NOMO-1 treated with DMSO at 0.1 percent for 48 hours (cell line): ENCODE measurements around the gene PIGK.
"Not testable (repeated sequence)": the region's sequence is repeated elsewhere in the genome, so short reads cannot be mapped to it uniquely, and the experiment has no call there.

Source experiments
- DNase-seq: peaks from one replicate; lab custom pipeline; 2025; ENCODE audit not compliant: unreplicated experiment; lab: John Stamatoyannopoulos, UW

PIGK gene

DNA sequence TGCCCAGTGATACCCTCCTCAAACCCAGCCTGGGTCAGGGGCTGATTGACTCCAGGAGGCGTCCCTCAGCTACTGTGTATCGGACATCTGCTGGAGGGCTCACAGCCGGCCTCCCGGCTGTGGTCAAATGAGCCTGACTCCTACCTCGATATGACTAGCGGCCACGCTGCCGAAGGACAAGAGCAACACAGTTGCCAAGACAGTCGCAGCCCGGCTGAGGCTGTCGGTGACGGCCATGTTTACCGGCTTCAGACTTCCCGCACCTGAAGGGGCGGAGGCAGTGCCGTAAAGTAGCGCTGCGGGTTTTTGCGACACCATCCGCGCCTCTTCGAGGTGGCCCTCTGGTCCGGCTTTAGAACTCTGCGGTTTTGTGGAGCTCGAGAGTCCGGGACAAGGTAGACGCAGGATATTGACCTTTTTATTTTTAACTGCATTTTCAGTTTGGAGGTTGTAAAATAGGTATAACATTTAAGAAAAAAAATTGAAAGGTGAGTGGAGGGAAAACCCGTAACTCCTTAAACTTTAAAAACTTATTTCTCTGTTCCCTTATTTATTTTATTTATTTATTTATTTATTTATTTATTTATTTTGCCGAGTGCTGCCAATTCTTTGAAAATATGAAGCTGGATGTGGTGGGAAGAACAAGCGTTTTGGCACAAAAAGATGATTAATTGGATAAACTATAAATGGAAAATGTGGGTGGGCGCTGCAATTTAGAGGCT is at the start of gene PIGK:
Gene PIGK, minus strand, starts transcription at position 265 of the 722 bp plus-strand sequence. Its CDS starts 28 bp downstream, at position 237.
- DNase-seq: peak; percentile 81

- no peak for DNase-seq
Measured at GRCh38 chr1:77267035-77267434, 47.8 kb upstream of the PIGK start.

- DNase-seq: no peak
Measured at GRCh38 chr1:77265180-77265579, 46.0 kb upstream of the PIGK start.

DNA sequence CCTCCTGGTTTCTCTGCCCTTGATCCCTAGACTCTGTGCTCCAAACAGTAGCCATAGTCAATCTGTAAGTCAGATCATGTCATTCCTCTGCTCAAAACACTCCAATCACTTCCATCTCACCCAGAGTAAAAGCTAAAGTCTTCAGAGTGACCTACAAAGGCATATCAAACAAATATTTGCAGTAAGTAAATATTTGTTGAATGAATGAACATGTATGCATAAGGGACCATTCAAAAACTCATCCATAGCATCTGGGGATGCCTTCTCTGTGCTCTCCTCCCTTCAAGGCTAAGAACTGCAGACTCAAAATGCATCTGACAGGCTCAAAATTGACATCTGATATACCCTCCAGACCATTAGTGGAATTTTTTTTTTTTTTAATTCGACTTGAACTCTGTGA is 44.5 kb upstream of the PIGK start:
- DNase-seq: no peak

GRCh38 chr1:77253211-77253610 is 34.0 kb upstream of the PIGK start:
- peak; percentile 1 for DNase-seq

DNA sequence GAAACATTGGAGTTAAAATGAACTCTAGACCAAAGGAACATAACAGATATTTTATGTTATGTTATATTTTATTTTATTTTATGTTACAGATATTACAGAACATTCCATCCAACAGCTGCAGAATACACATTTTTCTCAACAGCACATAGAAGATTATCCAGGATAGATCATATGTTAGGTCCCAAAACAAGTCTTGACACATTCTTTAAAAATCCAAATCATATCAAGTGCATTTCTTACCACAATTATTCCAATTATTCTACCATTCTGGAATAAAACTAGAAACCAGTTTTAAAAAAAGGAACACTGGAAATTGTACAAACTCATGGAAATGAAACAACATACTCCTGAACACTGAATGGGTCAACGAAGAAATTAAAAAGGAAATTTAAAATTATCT is 30.9 kb upstream of the PIGK start:
- no peak for DNase-seq

- DNase-seq: no peak
Measured at GRCh38 chr1:77245830-77246229, 26.6 kb upstream of the PIGK start.

- peak; percentile 11 for DNase-seq
Measured at GRCh38 chr1:77239311-77239710, 20.1 kb upstream of the PIGK start.

- DNase-seq: peak; percentile 61
Measured at GRCh38 chr1:77238462-77238861, 19.2 kb upstream of the PIGK start.

DNA sequence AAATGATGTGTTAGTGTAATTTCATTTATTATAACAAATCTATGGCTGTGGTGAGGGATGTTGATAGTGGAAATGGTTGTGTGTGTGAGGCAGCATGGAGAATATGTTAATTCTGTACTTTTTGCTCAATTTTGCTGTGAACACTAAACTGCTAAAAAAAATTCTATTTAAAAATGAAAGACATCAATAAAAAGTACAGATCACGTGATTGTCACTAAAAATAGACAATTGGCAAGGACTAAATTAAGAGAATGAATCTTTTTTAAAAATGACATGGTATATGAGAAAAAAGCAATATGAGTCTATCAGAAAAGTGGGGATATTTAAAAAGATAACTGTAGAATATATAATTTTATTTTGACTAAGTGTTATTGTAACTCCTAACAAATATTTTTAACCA is 15.7 kb upstream of the PIGK start:
- DNase-seq: no peak

GRCh38 chr1:77234096-77234495 is 14.9 kb upstream of the PIGK start:
- DNase-seq: no peak

GRCh38 chr1:77232829-77233228 is 13.6 kb upstream of the PIGK start:
- no peak for DNase-seq

DNA sequence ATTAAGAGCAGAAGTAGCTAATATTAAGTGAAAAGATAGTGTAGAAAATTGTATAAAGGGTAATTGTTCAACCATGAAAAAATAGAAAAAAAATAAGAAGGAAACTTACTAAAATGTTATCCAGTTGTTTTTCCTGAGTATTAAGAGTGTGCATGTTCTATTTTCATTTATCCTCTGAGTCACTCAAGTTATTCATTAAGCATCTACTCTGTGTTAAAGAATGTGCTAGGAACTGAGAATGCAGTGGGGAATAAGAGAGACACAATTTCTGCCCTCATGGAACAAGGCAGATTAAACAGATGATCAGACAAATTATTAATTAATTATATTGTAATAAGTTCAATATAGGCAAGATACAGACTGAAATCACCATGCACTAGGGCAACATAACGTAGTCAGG is 10.8 kb upstream of the PIGK start:
- no peak for DNase-seq

GRCh38 chr1:77228836-77229235 is 9.6 kb upstream of the PIGK start:
- DNase-seq: no peak

DNA sequence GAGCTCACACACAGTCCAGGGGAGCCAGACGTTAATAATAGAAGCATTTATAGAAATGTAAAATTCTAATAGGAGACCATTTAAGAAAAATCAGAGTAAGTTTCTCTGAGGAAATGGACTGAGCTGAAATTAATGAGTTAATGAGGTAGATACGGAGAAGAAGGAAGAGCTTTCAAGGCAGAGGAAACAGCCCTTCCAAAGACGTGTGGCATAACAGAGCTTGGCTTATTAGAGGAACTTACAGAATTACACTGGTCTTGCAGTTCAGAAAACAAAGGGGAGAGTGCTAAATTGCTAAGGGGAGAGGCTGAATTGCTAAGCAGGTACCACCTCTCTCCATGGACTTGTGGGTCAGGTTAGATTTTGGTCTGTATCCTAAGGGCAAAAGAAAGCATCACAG is 8.2 kb upstream of the PIGK start:
- DNase-seq: peak; percentile 78

GRCh38 chr1:77222496-77222895 is 3.3 kb upstream of the PIGK start:
- DNase-seq: no peak

GRCh38 chr1:77220687-77221463 is 1.6 kb upstream of the PIGK start:
- no peak for DNase-seq

GRCh38 chr1:77218477-77219165 is 609 bp downstream of the PIGK start:
- peak; percentile 31 for DNase-seq

GRCh38 chr1:77204043-77204442 is 15.2 kb downstream of the PIGK start:
- DNase-seq: not testable (repeated sequence)

DNA sequence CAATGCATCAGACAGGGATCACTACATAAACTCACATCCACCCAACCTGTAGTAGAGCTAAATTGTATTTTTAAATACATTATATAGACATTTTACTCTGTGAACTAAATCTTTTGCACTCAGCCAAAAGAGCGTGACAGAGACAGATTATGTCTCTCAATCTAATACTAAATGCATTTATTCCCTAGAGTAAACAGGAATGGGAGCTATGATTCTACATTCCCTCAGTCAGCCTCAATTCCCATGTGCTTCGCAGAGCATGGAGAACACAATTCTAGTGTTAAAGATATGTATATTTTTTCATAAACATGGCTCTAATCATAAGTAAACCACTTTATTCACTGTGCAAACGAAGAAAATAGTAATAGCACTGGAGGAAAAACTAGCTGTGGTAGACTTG is 16.5 kb downstream of the PIGK start:
- no peak for DNase-seq

DNA sequence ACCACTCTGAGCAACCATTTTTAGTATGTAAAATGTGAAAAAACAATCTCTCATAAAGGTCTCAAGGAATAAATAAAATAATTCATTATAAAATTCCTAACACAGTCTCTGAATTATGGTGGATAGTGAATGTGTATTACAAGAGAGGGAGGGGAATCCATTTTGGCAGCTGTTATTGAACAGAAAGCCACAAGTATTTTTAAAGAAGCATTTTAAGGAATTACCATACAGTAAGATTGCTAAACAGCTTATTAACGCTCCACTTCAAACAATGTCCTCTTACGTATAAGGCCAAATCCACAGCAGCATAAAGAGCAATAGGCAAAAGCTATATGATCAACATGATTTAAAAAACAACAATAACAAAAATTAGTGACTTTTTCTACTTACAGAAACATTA is 18.4 kb downstream of the PIGK start:
- DNase-seq: no peak

DNA sequence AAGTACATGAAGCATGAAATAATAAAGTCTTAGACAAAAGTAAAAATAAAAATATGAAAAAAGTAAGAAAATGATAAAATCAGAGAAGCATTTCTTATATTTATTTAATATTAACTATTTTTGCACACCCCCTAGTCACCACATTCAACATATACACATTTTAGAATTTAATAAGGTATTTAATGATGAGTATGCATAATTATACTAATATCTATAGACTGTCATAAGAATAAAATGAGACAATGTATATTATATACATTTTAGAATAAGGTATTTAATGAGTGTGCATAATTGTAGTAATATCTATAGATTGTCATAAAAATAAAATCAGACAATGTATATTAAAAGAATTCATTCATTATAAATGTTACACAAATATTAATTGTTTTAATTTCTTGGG is 18.9 kb downstream of the PIGK start:
- no peak for DNase-seq
